Esophagus muscularis mucosa (tissue), 4 donors: ENCODE measurements around the gene BCHE.

Experiments used
- CTCF ChIP-seq, 3 experiments: fragments of 200-600 bp in 2 of 3; fragments of 450-650 bp in 1 of 3; sonication (generic) in 2 of 3; IDR thresholded peaks; one replicate each; pipeline ENCODE4 v1.5.1; 2017 to 2019; ENCODE audit warnings: antibody characterized with exemption in 3 of 3, mild to moderate bottlenecking in 2 of 3, moderate library complexity in 1 of 3
- EP300 ChIP-seq: sonication (generic); formaldehyde crosslinking; IDR thresholded peaks from one replicate; pipeline ENCODE4 v1.6.1; 2017; ENCODE audit warnings: antibody characterized with exemption
- POLR2AphosphoS5 ChIP-seq, 2 donors: sonication (generic); formaldehyde crosslinking; IDR thresholded peaks; one replicate each; pipeline ENCODE4 v1.6.1; 2017; ENCODE audit warnings: antibody characterized with exemption in 2 of 2

- no peak for TF ChIP-seq POLR2AphosphoS5 (IDR thresholded peaks at IDR 0.05)
- no peak for TF ChIP-seq CTCF (IDR thresholded peaks at IDR 0.05)
- no peak for TF ChIP-seq EP300
Measured at GRCh38 chr3:165742351-165742750, 94.9 kb downstream of the BCHE start.
